GM06990 (cell line): ENCODE results near the gene PLK4.
"Not testable (repeated sequence)": the region's sequence is repeated elsewhere in the genome, so short reads cannot be mapped to it uniquely, and the experiment has no call there.

Source experiments
- DNase-seq: peaks from one replicate; pipeline ENCODE4 v3.0.0-alpha.2; 2011; ENCODE audit not compliant: insufficient read length; ENCODE audit errors: extremely low read depth
- H3K27me3 ChIP-seq: replicated peaks from 2 replicates; pipeline ENCODE4 v1.6.0; 2011; ENCODE audit warnings: low read length; ENCODE audit not compliant: control insufficient read depth, insufficient read depth
- H3K36me3 ChIP-seq: 2 replicates; pipeline ENCODE4 v1.5.1; 2011; ENCODE audit warnings: low read length; ENCODE audit not compliant: control insufficient read depth, insufficient read depth
- H3K4me3 ChIP-seq: replicated peaks from 2 replicates; pipeline ENCODE4 v1.5.1; 2011; ENCODE audit warnings: low read depth, mild to moderate bottlenecking, control low read depth, low read length
- CTCF ChIP-seq: IDR thresholded peaks from 2 replicates; pipeline ENCODE4 v1.5.1; 2011; ENCODE audit warnings: low read length, control low read depth, mild to moderate bottlenecking, inconsistent platforms; ENCODE audit not compliant: insufficient read depth, poor library complexity, severe bottlenecking

The PLK4 gene

GRCh38 chr4:127916512-127916911 is 35.8 kb downstream of the PLK4 start:
- DNase-seq: no peak
- H3K27me3 ChIP-seq: no peaks in the 10 kb centered on the region
- no peak for TF ChIP-seq CTCF
- peaks cover 4% of the 10 kb centered on the region for H3K36me3 ChIP-seq
- no peak overlapping the region for H3K4me3 ChIP-seq

- Histone ChIP-seq H3K27me3 (no peaks in the 10 kb centered on the region), H3K4me3 (no peak overlapping the region), H3K36me3 (peaks cover 4% of the 10 kb centered on the region)
- no peak for TF ChIP-seq CTCF
- DNase-seq: no peak
Measured at GRCh38 chr4:127917151-127917550, 36.5 kb downstream of the PLK4 start.

- H3K36me3 ChIP-seq: peaks cover 4% of the 10 kb centered on the region
- no peaks in the 10 kb centered on the region for H3K27me3 ChIP-seq
- DNase-seq: no peak
- H3K4me3 ChIP-seq: no peak overlapping the region
- TF ChIP-seq CTCF: no peak
Measured at GRCh38 chr4:127920521-127920920, 39.8 kb downstream of the PLK4 start.

- Histone ChIP-seq H3K4me3 (no peak overlapping the region), H3K27me3 (no peaks in the 10 kb centered on the region), H3K36me3 (peaks cover 4% of the 10 kb centered on the region)
- no peak for TF ChIP-seq CTCF
- DNase-seq: no peak
Measured at GRCh38 chr4:127922226-127922625, 41.5 kb downstream of the PLK4 start.

- not testable (repeated sequence) for H3K4me3 ChIP-seq, DNase-seq, H3K36me3 ChIP-seq, H3K27me3 ChIP-seq
Measured at GRCh38 chr4:127925720-127926119, 45.0 kb downstream of the PLK4 start.

GRCh38 chr4:127930175-127930574 is 49.5 kb downstream of the PLK4 start:
- no peak overlapping the region for H3K4me3 ChIP-seq
- TF ChIP-seq CTCF: no peak
- no peaks in the 10 kb centered on the region for H3K27me3 ChIP-seq
- no peaks in the 10 kb centered on the region; the same call in 1 of the 2 replicates for H3K36me3 ChIP-seq
- no peak for DNase-seq

- not testable (repeated sequence) for DNase-seq, H3K27me3 ChIP-seq, H3K4me3 ChIP-seq, H3K36me3 ChIP-seq
Measured at GRCh38 chr4:127931836-127932235, 51.1 kb downstream of the PLK4 start.
